HEK293 (cell line): ENCODE measurements around the gene PSRC1.
A peak's percentile ranks its signal among the peaks of the same experiment; 100 is the strongest.

Experiments used
- CTCF ChIA-PET: fragments of 350-600 bp; formaldehyde crosslinking; extraction: SDS; loops from one replicate; lab custom pipeline; 2021; ENCODE audit warnings: antibody characterized with exemption; lab: Yijun Ruan, JAX
- POLR2A ChIA-PET: fragments of 300-600 bp; formaldehyde crosslinking; extraction: SDS; loops from one replicate; lab custom pipeline; 2020; ENCODE audit warnings: antibody characterized with exemption, inconsistent platforms; lab: Yijun Ruan, JAX
- H3K27ac ChIP-seq: fragments of 200-500 bp; sonication (Bioruptor generic); 2 replicates; pipeline ENCODE4 v1.5.1; 2014; ENCODE audit warnings: low read depth, low read length, control low read depth, inconsistent platforms; ENCODE audit errors: extremely low read depth
- H3K36me3 ChIP-seq, 2 experiments: fragments of 200-500 bp in 1 of 2; sonication (Bioruptor generic) in 1 of 2; 1 replicate in 1 of 2; 2 replicates in 1 of 2; pipeline ENCODE4 v1.5.1; 2014 to 2017; ENCODE audit warnings: inconsistent platforms in 2 of 2, low read length in 2 of 2; ENCODE audit not compliant: control insufficient read depth in 2 of 2, insufficient read depth in 1 of 2
- H3K4me1 ChIP-seq: fragments of 200-500 bp; sonication (Bioruptor generic); 2 replicates; pipeline ENCODE4 v1.5.1; 2014; ENCODE audit warnings: mild to moderate bottlenecking, low read length, inconsistent platforms; ENCODE audit not compliant: control insufficient read depth, insufficient read depth
- H3K4me3 ChIP-seq: 2 replicates; pipeline ENCODE4 v1.5.1; 2011; ENCODE audit warnings: low read depth, mild to moderate bottlenecking, control low read depth, low read length, moderate library complexity
- H3K9me3 ChIP-seq: fragments of 200-500 bp; sonication (Bioruptor generic); 2 replicates; pipeline ENCODE4 v1.5.1; 2014; ENCODE audit warnings: low read depth, low read length, inconsistent platforms; ENCODE audit not compliant: control insufficient read depth, insufficient read depth
- BCL11A ChIP-seq: fragments of 450-650 bp; formaldehyde crosslinking; IDR thresholded peaks from 2 replicates; pipeline ENCODE4 v1.5.1; 2016; ENCODE audit warnings: low read depth, missing biosample characterization, missing genetic modification characterization
- CTCF ChIP-seq: fragments of 450-650 bp; formaldehyde crosslinking; IDR thresholded peaks from 2 replicates; pipeline ENCODE4 v1.5.1; 2016; ENCODE audit warnings: missing biosample characterization, missing genetic modification characterization
- GFI1B ChIP-seq: fragments of 450-650 bp; formaldehyde crosslinking; IDR thresholded peaks from 2 replicates; pipeline ENCODE4 v1.5.1; 2016; ENCODE audit warnings: missing biosample characterization, missing genetic modification characterization
- GLIS1 ChIP-seq: fragments of 450-650 bp; formaldehyde crosslinking; IDR thresholded peaks from 2 replicates; pipeline ENCODE4 v1.5.1; 2016; ENCODE audit warnings: missing biosample characterization, missing genetic modification characterization
- KLF17 ChIP-seq: fragments of 450-650 bp; formaldehyde crosslinking; IDR thresholded peaks from 2 replicates; pipeline ENCODE4 v1.5.1; 2016; ENCODE audit warnings: missing biosample characterization, missing genetic modification characterization
- MEIS1 ChIP-seq: sonication (generic); formaldehyde crosslinking; IDR thresholded peaks from 2 replicates; pipeline ENCODE4 v1.8.1; 2022; ENCODE audit warnings: missing genetic modification reagents, mild to moderate bottlenecking, borderline replicate concordance
- SETDB1 ChIP-seq: IDR thresholded peaks from one replicate; pipeline ENCODE4 v1.6.1; 2017; ENCODE audit warnings: mild to moderate bottlenecking, low read length, moderate library complexity, mixed read lengths; ENCODE audit not compliant: insufficient read length
- ZBTB20 ChIP-seq: fragments of 450-650 bp; formaldehyde crosslinking; IDR thresholded peaks from 2 replicates; pipeline ENCODE4 v1.5.1; 2016; ENCODE audit warnings: missing biosample characterization, missing genetic modification characterization
- ZFHX2 ChIP-seq: fragments of 450-650 bp; formaldehyde crosslinking; conservative IDR thresholded peaks from 2 replicates; pipeline ENCODE4 v1.5.1; 2016; ENCODE audit warnings: missing biosample characterization, missing genetic modification characterization
- ZIC2 ChIP-seq: fragments of 450-650 bp; formaldehyde crosslinking; IDR thresholded peaks from 2 replicates; pipeline ENCODE4 v1.5.1; 2016; ENCODE audit warnings: missing biosample characterization, missing genetic modification characterization
- ZNF211 ChIP-seq: fragments of 450-650 bp; formaldehyde crosslinking; IDR thresholded peaks from 2 replicates; pipeline ENCODE4 v1.5.1; 2016; ENCODE audit warnings: low read depth, missing biosample characterization, missing genetic modification characterization
- ZNF221 ChIP-seq: fragments of 450-650 bp; formaldehyde crosslinking; IDR thresholded peaks from 2 replicates; pipeline ENCODE4 v1.5.1; 2017; ENCODE audit warnings: missing biosample characterization, missing genetic modification characterization, borderline replicate concordance
- ZNF24 ChIP-seq: fragments of 450-650 bp; formaldehyde crosslinking; IDR thresholded peaks from 2 replicates; pipeline ENCODE4 v1.5.1; 2016; ENCODE audit warnings: missing biosample characterization, missing genetic modification characterization
- ZNF394 ChIP-seq: fragments of 450-650 bp; formaldehyde crosslinking; IDR thresholded peaks from 2 replicates; pipeline ENCODE4 v1.5.1; 2016; ENCODE audit warnings: missing biosample characterization, missing genetic modification characterization, mild to moderate bottlenecking, moderate library complexity, borderline replicate concordance
- ZNF530 ChIP-seq: fragments of 450-650 bp; formaldehyde crosslinking; IDR thresholded peaks from 2 replicates; pipeline ENCODE4 v1.5.1; 2016; ENCODE audit warnings: low read depth, missing biosample characterization, missing genetic modification characterization
- ZNF558 ChIP-seq: fragments of 450-650 bp; formaldehyde crosslinking; IDR thresholded peaks from 2 replicates; pipeline ENCODE4 v1.5.1; 2016; ENCODE audit warnings: missing biosample characterization, missing genetic modification characterization
- ZNF596 ChIP-seq: fragments of 450-650 bp; IDR thresholded peaks from 2 replicates; pipeline ENCODE4 v1.5.0; 2018; ENCODE audit warnings: missing biosample characterization, mild to moderate bottlenecking, missing genetic modification characterization, moderate library complexity
- ZNF629 ChIP-seq: fragments of 450-650 bp; formaldehyde crosslinking; IDR thresholded peaks from 2 replicates; pipeline ENCODE4 v1.5.1; 2017; ENCODE audit warnings: missing biosample characterization, missing genetic modification characterization
- ZNF660 ChIP-seq: fragments of 450-650 bp; IDR thresholded peaks from 2 replicates; pipeline ENCODE4 v1.5.1; 2018; ENCODE audit warnings: missing biosample characterization, mild to moderate bottlenecking, missing genetic modification characterization
- ZNF664 ChIP-seq: fragments of 450-650 bp; formaldehyde crosslinking; IDR thresholded peaks from 2 replicates; pipeline ENCODE4 v1.5.1; 2016; ENCODE audit warnings: missing biosample characterization, missing genetic modification characterization
- ZNF670 ChIP-seq: fragments of 450-650 bp; formaldehyde crosslinking; IDR thresholded peaks from 2 replicates; pipeline ENCODE4 v1.5.1; 2016; ENCODE audit warnings: missing biosample characterization, missing genetic modification characterization, low read depth
- ZNF777 ChIP-seq: fragments of 450-650 bp; formaldehyde crosslinking; IDR thresholded peaks from 2 replicates; pipeline ENCODE4 v1.5.1; 2017; ENCODE audit warnings: missing biosample characterization, missing genetic modification characterization, borderline replicate concordance

Gene PSRC1

GRCh38 chr1:109282952-109283747 is at the start of gene PSRC1 (continued):
- peak; percentile 49; the same call in 1 of the 2 replicates for TF ChIP-seq KLF17
- no peak for TF ChIP-seq ZNF558 (tag by site-specific recombination)
- peak; percentile 18; the same call in 1 of the 2 replicates for TF ChIP-seq CTCF
- 0 out of 2 replicates have a peak, but pooled peaks have one; percentile 31 for TF ChIP-seq ZIC2 (tag by site-specific recombination)
- TF ChIP-seq BCL11A (tag by site-specific recombination) = no peak
- TF ChIP-seq, all 188 proteins: peak for 54

- TF ChIP-seq ZNF221 (tag by site-specific recombination) (no peak), ZNF394 (tag by site-specific recombination) (no peak), SETDB1 (peak; percentile 69), ZNF629 (tag by site-specific recombination) (no peak), ZNF211 (tag by site-specific recombination) (peak; percentile 70; the same call in 1 of the 2 replicates), ZNF664 (tag by site-specific recombination) (peak; percentile 89)
- no peak overlapping the region for H3K4me3 ChIP-seq
- no peaks in the 10 kb centered on the region for H3K4me1 ChIP-seq
- CTCF ChIA-PET = no interaction called here
- no peak overlapping the region for H3K27ac ChIP-seq
- peaks cover 16 to 80% of the 10 kb centered on the region in 2 experiments for H3K36me3 ChIP-seq
- POLR2A ChIA-PET = no interaction called here
- no peaks in the 10 kb centered on the region for H3K9me3 ChIP-seq
Observed at GRCh38 chr1:109331113-109331512, 48.2 kb upstream of the PSRC1 start.

- Histone ChIP-seq H3K4me3 (no peak overlapping the region), H3K9me3 (no peaks in the 10 kb centered on the region), H3K4me1 (no peaks in the 10 kb centered on the region), H3K36me3 (peaks cover 17 to 77% of the 10 kb centered on the region in 2 experiments), H3K27ac (no peak overlapping the region)
- ChIA-PET CTCF (interaction anchor here (0.6 to 0.8 kb wide), 2 partner anchors 50 to 72 kb away, joined by 3 to 6 read pairs; no protein-coding TSS in a partner anchor), POLR2A (no interaction called here)
- TF ChIP-seq ZNF596 (tag by site-specific recombination) (no peak), ZNF660 (no peak), ZNF24 (tag by site-specific recombination) (no peak), ZFHX2 (tag by site-specific recombination) (0 out of 2 replicates have a peak, but pooled peaks have one; percentile 14)
Observed at GRCh38 chr1:109327285-109327684, 44.3 kb upstream of the PSRC1 start.

GRCh38 chr1:109322974-109323373 is 40.0 kb upstream of the PSRC1 start:
- Histone ChIP-seq H3K27ac (no peak overlapping the region), H3K36me3 (peaks cover 43 to 89% of the 10 kb centered on the region in 2 experiments), H3K4me1 (no peaks in the 10 kb centered on the region), H3K4me3 (no peak overlapping the region), H3K9me3 (no peaks in the 10 kb centered on the region)
- ChIA-PET CTCF (interaction anchor here (0.6 to 1.2 kb wide), 2 partner anchors 9 to 209 kb away, joined by 3 to 6 read pairs; no protein-coding TSS in a partner anchor), POLR2A (no interaction called here)
- TF ChIP-seq MEIS1 (CRISPR knock-in tag) = no peak
- no peak for TF ChIP-seq GLIS1 (tag by site-specific recombination)
- no peak for TF ChIP-seq GFI1B (tag by site-specific recombination)
- no peak for TF ChIP-seq ZNF777 (tag by site-specific recombination)
- TF ChIP-seq ZNF670 (tag by site-specific recombination) = no peak
- TF ChIP-seq ZBTB20 (tag by site-specific recombination) = no peak
- TF ChIP-seq ZNF530 = no peak
- no peak for TF ChIP-seq ZNF660
